Muscle layer of duodenum (tissue), 2 donors: ENCODE data around the gene EFNA5.

Experiments
- H3K27ac ChIP-seq: one replicate; pipeline ENCODE4 v1.7.0; 2013; ENCODE audit warnings: mild to moderate bottlenecking, low read length
- H3K27me3 ChIP-seq: one replicate; pipeline ENCODE4 v1.7.0; 2013; ENCODE audit warnings: low read depth, mild to moderate bottlenecking, control low read depth, low read length
- H3K36me3 ChIP-seq, 2 donors: one replicate each; pipeline ENCODE4 v1.7.0; 2013; ENCODE audit warnings: low read length in 2 of 2, control low read depth in 1 of 2, mild to moderate bottlenecking in 1 of 2; ENCODE audit not compliant: insufficient read depth in 2 of 2, control insufficient read depth in 1 of 2
- H3K4me1 ChIP-seq, 2 donors: one replicate each; pipeline ENCODE4 v1.7.0; 2013; ENCODE audit warnings: low read length in 2 of 2, mild to moderate bottlenecking in 2 of 2, control low read depth in 1 of 2, moderate library complexity in 1 of 2; ENCODE audit not compliant: insufficient read depth in 2 of 2, control insufficient read depth in 1 of 2
- H3K4me3 ChIP-seq, 2 donors: one replicate each; pipeline ENCODE4 v1.7.0; 2013; ENCODE audit warnings: low read length in 2 of 2, low read depth in 1 of 2, mild to moderate bottlenecking in 1 of 2
- H3K9me3 ChIP-seq, 2 donors: one replicate each; pipeline ENCODE4 v1.7.0; 2013; ENCODE audit warnings: low read length in 2 of 2, control low read depth in 1 of 2, mild to moderate bottlenecking in 1 of 2; ENCODE audit not compliant: control insufficient read depth in 1 of 2
- donor health status: healthy.

The EFNA5 gene

GRCh38 chr5:107368615-107369014, 302.1 kb downstream of the EFNA5 start:
- Histone ChIP-seq H3K27me3 (no peaks in the 10 kb centered on the region), H3K27ac (no peak overlapping the region)

GRCh38 chr5:107367939-107368338, 302.8 kb downstream of the EFNA5 start:
- Histone ChIP-seq H3K27ac (no peak overlapping the region), H3K36me3 (no peaks in the 10 kb centered on the region), H3K4me1 (no peaks in the 10 kb centered on the region), H3K9me3 (no peaks in the 10 kb centered on the region), H3K27me3 (no peaks in the 10 kb centered on the region), H3K4me3 (no peak overlapping the region)

More at GRCh38 chr5:107368615-107369014, 302.1 kb downstream of the EFNA5 start:
- Histone ChIP-seq H3K36me3 (no peaks in the 10 kb centered on the region), H3K4me1 (no peaks in the 10 kb centered on the region), H3K4me3 (no peak overlapping the region), H3K9me3 (no peaks in the 10 kb centered on the region)

GRCh38 chr5:107367480-107367879, 303.3 kb downstream of the EFNA5 start:
- Histone ChIP-seq H3K27ac (no peak overlapping the region), H3K27me3 (no peaks in the 10 kb centered on the region), H3K4me1 (no peaks in the 10 kb centered on the region), H3K36me3 (no peaks in the 10 kb centered on the region), H3K9me3 (no peaks in the 10 kb centered on the region), H3K4me3 (no peak overlapping the region)

GRCh38 chr5:107365320-107366109, 305.2 kb downstream of the EFNA5 start:
- H3K4me3 ChIP-seq: no peak overlapping the region
- no peak overlapping the region for H3K27ac ChIP-seq
- H3K27me3 ChIP-seq: no peaks in the 10 kb centered on the region
- H3K4me1 ChIP-seq: no peaks in the 10 kb centered on the region
- no peaks in the 10 kb centered on the region for H3K9me3 ChIP-seq
- no peaks in the 10 kb centered on the region for H3K36me3 ChIP-seq

- H3K4me1 ChIP-seq: no peaks in the 10 kb centered on the region
- H3K27me3 ChIP-seq: no peaks in the 10 kb centered on the region
- no peak overlapping the region for H3K4me3 ChIP-seq
- H3K27ac ChIP-seq: no peak overlapping the region
- no peaks in the 10 kb centered on the region for H3K36me3 ChIP-seq
- no peaks in the 10 kb centered on the region for H3K9me3 ChIP-seq
Observed at GRCh38 chr5:107364443-107365319, 306.1 kb downstream of the EFNA5 start.

- Histone ChIP-seq H3K4me3 (no peak overlapping the region), H3K4me1 (peaks cover 4% of the 10 kb centered on the region in 2 donors), H3K36me3 (no peaks in the 10 kb centered on the region), H3K27me3 (no peaks in the 10 kb centered on the region), H3K27ac (no peak overlapping the region), H3K9me3 (no peaks in the 10 kb centered on the region)
Observed at GRCh38 chr5:107363768-107364167, 307.0 kb downstream of the EFNA5 start.

- no peak overlapping the region for H3K27ac ChIP-seq
- peaks cover 4 to 5% of the 10 kb centered on the region in 2 donors for H3K4me1 ChIP-seq
- no peak overlapping the region for H3K4me3 ChIP-seq
- no peaks in the 10 kb centered on the region for H3K36me3 ChIP-seq
- no peaks in the 10 kb centered on the region for H3K27me3 ChIP-seq
- H3K9me3 ChIP-seq: no peaks in the 10 kb centered on the region
Observed at GRCh38 chr5:107361945-107362344, 308.8 kb downstream of the EFNA5 start.

GRCh38 chr5:107359916-107360234, 310.9 kb downstream of the EFNA5 start:
- H3K27me3 ChIP-seq: no peaks in the 10 kb centered on the region
- no peak overlapping the region for H3K27ac ChIP-seq
- no peak overlapping the region for H3K4me3 ChIP-seq
- no peaks in the 10 kb centered on the region for H3K36me3 ChIP-seq
- H3K4me1 ChIP-seq: peaks cover 4 to 5% of the 10 kb centered on the region in 2 donors
- no peaks in the 10 kb centered on the region for H3K9me3 ChIP-seq

- no peak overlapping the region for H3K4me3 ChIP-seq
- H3K36me3 ChIP-seq: no peaks in the 10 kb centered on the region
- no peaks in the 10 kb centered on the region for H3K27me3 ChIP-seq
Observed at GRCh38 chr5:107359033-107359915, 311.5 kb downstream of the EFNA5 start.

GRCh38 chr5:107356891-107357290, 313.8 kb downstream of the EFNA5 start:
- Histone ChIP-seq H3K27ac (no peak overlapping the region), H3K4me3 (no peak overlapping the region), H3K9me3 (no peaks in the 10 kb centered on the region), H3K27me3 (no peaks in the 10 kb centered on the region), H3K36me3 (no peaks in the 10 kb centered on the region), H3K4me1 (peaks cover 4 to 5% of the 10 kb centered on the region in 2 donors)

More at GRCh38 chr5:107359033-107359915, 311.5 kb downstream of the EFNA5 start:
- H3K27ac ChIP-seq: no peak overlapping the region
- H3K4me1 ChIP-seq: peaks cover 4 to 5% of the 10 kb centered on the region in 2 donors
- no peaks in the 10 kb centered on the region for H3K9me3 ChIP-seq

- H3K4me1 ChIP-seq: no peaks in the 10 kb centered on the region
- H3K4me3 ChIP-seq: no peak overlapping the region
- no peaks in the 10 kb centered on the region for H3K9me3 ChIP-seq
- no peaks in the 10 kb centered on the region for H3K36me3 ChIP-seq
- H3K27me3 ChIP-seq: no peaks in the 10 kb centered on the region
- no peak overlapping the region for H3K27ac ChIP-seq
Observed at GRCh38 chr5:107352576-107352975, 318.2 kb downstream of the EFNA5 start.
